ENCODE results near the gene RCBTB1.
A peak's percentile ranks its signal among the peaks of the same experiment; 100 is the strongest.
"Not testable (repeated sequence)": the region's sequence is repeated elsewhere in the genome, so short reads cannot be mapped to it uniquely, and the experiment has no call there.

Gene RCBTB1

GRCh38 chr13:49524740-49525501 lies 60.4 kb downstream of the RCBTB1 start:
- no peak for DNase-seq (ENCODE audit: low spot score)
- FAIRE-seq, result no peak

- DNase-seq (ENCODE audit: low spot score) (no peak), FAIRE-seq (no peak)
Measured at GRCh38 chr13:49521224-49521623, 64.1 kb downstream of the RCBTB1 start.

GRCh38 chr13:49517461-49517860 lies 67.9 kb downstream of the RCBTB1 start:
- DNase-seq (ENCODE audit: low spot score) (no peak), FAIRE-seq (no peak)

- no peak for FAIRE-seq
- no peak for DNase-seq (ENCODE audit: low spot score)
Measured at GRCh38 chr13:49516467-49516866, 68.9 kb downstream of the RCBTB1 start.

- FAIRE-seq (no peak), DNase-seq (ENCODE audit: low spot score) (no peak)
Measured at GRCh38 chr13:49512578-49512977, 72.8 kb downstream of the RCBTB1 start.

- FAIRE-seq (no peak), DNase-seq (ENCODE audit: low spot score) (no peak)
Measured at GRCh38 chr13:49503951-49504350, 81.4 kb downstream of the RCBTB1 start.

GRCh38 chr13:49502954-49503353 lies 82.4 kb downstream of the RCBTB1 start:
- no peak for DNase-seq (ENCODE audit: low spot score)
- FAIRE-seq, result no peak

GRCh38 chr13:49499889-49500660 lies 85.3 kb downstream of the RCBTB1 start:
- no peak for DNase-seq (ENCODE audit: low spot score)
- no peak for FAIRE-seq

- FAIRE-seq, result no peak
- no peak for DNase-seq (ENCODE audit: low spot score)
Measured at GRCh38 chr13:49498206-49498605, 87.2 kb downstream of the RCBTB1 start.

- FAIRE-seq, result no peak
- no peak for DNase-seq (ENCODE audit: low spot score)
Measured at GRCh38 chr13:49497272-49497671, 88.1 kb downstream of the RCBTB1 start.

GRCh38 chr13:49496837-49497236 lies 88.5 kb downstream of the RCBTB1 start:
- not testable (repeated sequence) for DNase-seq (ENCODE audit: low spot score); FAIRE-seq

- FAIRE-seq (no peak), DNase-seq (ENCODE audit: low spot score) (peak; percentile 75)
Measured at GRCh38 chr13:49495783-49496762, 89.3 kb downstream of the RCBTB1 start, which contains the start of gene PHF11. Gene PHF11, plus strand, starts transcription at chr13:49495953. Its CDS starts 49 bp downstream, at chr13:49496002.

- no peak for FAIRE-seq
- no peak for DNase-seq (ENCODE audit: low spot score)
Measured at GRCh38 chr13:49494645-49495044, 90.7 kb downstream of the RCBTB1 start.

- no peak for FAIRE-seq
- no peak for DNase-seq (ENCODE audit: low spot score)
Measured at GRCh38 chr13:49488563-49488962, 96.8 kb downstream of the RCBTB1 start.

All from RCC 7860 (cell line).